ENCODE measurements around the gene PIEZO2.

Gene PIEZO2

DNA sequence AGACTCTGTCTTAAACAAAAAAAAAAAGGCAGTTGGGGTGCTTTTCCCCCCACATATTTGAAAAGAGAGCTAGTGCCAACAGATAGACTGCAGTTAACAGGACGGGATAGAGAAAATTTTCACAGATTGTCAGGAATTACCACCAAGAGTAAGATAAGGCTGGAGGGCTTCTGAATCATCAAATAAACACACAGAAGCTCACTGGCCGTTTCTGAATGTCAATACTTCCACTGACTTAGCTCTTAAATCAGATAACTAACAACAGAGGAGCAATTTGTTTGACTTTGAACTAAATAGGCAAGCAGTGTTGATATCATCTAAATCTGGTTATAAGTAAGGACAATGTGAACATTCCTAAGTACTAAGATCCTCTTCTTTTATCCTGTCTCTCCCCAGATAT, 34.7 kb downstream of the PIEZO2 start (continued):
- no peak for TF ChIP-seq ZNF398 (tag by site-specific recombination; IDR thresholded peaks at IDR 0.05)
- no peak for TF ChIP-seq ZFP69B (tag by site-specific recombination; IDR thresholded peaks at IDR 0.05)
- TF ChIP-seq, protein P1, sequence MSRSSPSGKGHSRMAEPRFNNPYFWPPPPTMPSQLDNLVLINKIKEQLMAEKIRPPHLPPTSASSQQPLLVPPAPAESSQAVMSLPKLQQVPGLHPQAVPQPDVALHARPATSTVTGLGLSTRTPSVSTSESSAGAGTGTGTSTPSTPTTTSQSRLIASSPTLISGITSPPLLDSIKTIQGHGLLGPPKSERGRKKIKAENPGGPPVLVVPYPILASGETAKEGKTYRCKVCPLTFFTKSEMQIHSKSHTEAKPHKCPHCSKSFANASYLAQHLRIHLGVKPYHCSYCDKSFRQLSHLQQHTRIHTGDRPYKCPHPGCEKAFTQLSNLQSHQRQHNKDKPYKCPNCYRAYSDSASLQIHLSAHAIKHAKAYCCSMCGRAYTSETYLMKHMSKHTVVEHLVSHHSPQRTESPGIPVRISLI (tag by site-specific recombination; IDR thresholded peaks at IDR 0.05): no peak
- no peak for TF ChIP-seq ZNF24 (tag by site-specific recombination; IDR thresholded peaks at IDR 0.05)
- no peak for TF ChIP-seq ZNF768 (tag by site-specific recombination; IDR thresholded peaks at IDR 0.05)
- TF ChIP-seq ZNF155 (tag by site-specific recombination; IDR thresholded peaks at IDR 0.05): no peak
- TF ChIP-seq YY1 (tag by site-specific recombination; IDR thresholded peaks at IDR 0.05): no peak
- no peak for TF ChIP-seq SCRT1 (tag by site-specific recombination; IDR thresholded peaks at IDR 0.05; ENCODE audit: borderline replicate concordance)
- no peak for TF ChIP-seq ZNF791 (tag by site-specific recombination; IDR thresholded peaks at IDR 0.05)
- TF ChIP-seq ZNF132 (tag by site-specific recombination; IDR thresholded peaks at IDR 0.05; ENCODE audit: borderline replicate concordance): no peak
- no peak for TF ChIP-seq PBX3 (CRISPR knock-in tag; IDR thresholded peaks at IDR 0.05)
- TF ChIP-seq ZNF558 (tag by site-specific recombination; IDR thresholded peaks at IDR 0.05): no peak

DNA sequence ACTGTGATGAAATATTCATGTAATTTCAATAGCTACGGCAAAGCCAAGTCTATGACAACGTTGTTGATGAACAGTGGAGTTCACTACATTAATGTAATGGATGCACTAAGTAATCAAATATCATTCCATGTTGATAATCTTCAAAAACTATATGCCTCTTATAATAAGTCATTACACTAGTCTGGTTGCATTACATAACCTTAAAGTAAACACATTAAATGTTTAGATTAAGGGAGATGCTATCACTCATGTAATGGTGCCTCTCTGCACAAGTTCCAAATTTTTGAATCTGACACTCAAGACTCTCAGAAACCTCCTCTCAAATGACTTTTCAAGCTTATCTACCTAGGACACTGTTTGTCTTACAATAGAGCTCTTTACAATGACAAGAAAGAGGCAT, 35.4 kb downstream of the PIEZO2 start:
- POLR2A ChIA-PET: no interaction called here
- Histone ChIP-seq H3K36me3 (ENCODE audit: control insufficient read depth in 2 of 2, insufficient read depth in 1 of 2, low read length in 2 of 2) (no peaks in the 10 kb centered on the region), H3K4me3 (ENCODE audit: low read depth, low read length) (no peak overlapping the region), H3K27ac (ENCODE audit: extremely low read depth, low read depth, low read length) (no peak overlapping the region), H3K9me3 (ENCODE audit: control insufficient read depth, insufficient read depth, low read depth, low read length) (no peaks in the 10 kb centered on the region), H3K4me1 (ENCODE audit: control insufficient read depth, insufficient read depth, low read length) (peaks cover 9% of the 10 kb centered on the region)
- CTCF ChIA-PET: interaction anchor here (0.6 to 1.5 kb wide), 3 partner anchors 9 to 197 kb away, joined by 3 to 5 read pairs (median 3); no protein-coding TSS in a partner anchor
- TF ChIP-seq ZNF571 (tag by site-specific recombination; IDR thresholded peaks at IDR 0.05): no peak
- no peak for TF ChIP-seq HOXA7 (CRISPR knock-in tag; IDR thresholded peaks at IDR 0.05; ENCODE audit: borderline replicate concordance)
- TF ChIP-seq ZNF2 (tag by site-specific recombination; IDR thresholded peaks at IDR 0.05): no peak
- TF ChIP-seq ZNF596 (tag by site-specific recombination; IDR thresholded peaks at IDR 0.05): no peak
- no peak for TF ChIP-seq ZNF600 (tag by site-specific recombination; IDR thresholded peaks at IDR 0.05)

- Histone ChIP-seq H3K36me3 (ENCODE audit: control insufficient read depth in 2 of 2, insufficient read depth in 1 of 2, low read length in 2 of 2) (no peaks in the 10 kb centered on the region), H3K4me1 (ENCODE audit: control insufficient read depth, insufficient read depth, low read length) (peaks cover 13% of the 10 kb centered on the region), H3K4me3 (ENCODE audit: low read depth, low read length) (no peak overlapping the region), H3K27ac (ENCODE audit: extremely low read depth, low read depth, low read length) (no peak overlapping the region), H3K9me3 (ENCODE audit: control insufficient read depth, insufficient read depth, low read depth, low read length) (no peaks in the 10 kb centered on the region)
- CTCF ChIA-PET: interaction anchor here (1.1 to 1.5 kb wide), 2 partner anchors 8 to 198 kb away, joined by 3 to 5 read pairs; no protein-coding TSS in a partner anchor
- TF ChIP-seq YY1 (tag by site-specific recombination; IDR thresholded peaks at IDR 0.05) (no peak), ZNF600 (tag by site-specific recombination; IDR thresholded peaks at IDR 0.05) (no peak), ZFP37 (tag by site-specific recombination; IDR thresholded peaks at IDR 0.05) (no peak), GLI2 (tag by site-specific recombination; IDR thresholded peaks at IDR 0.05; ENCODE audit: borderline replicate concordance, low read depth) (no peak), ZNF449 (tag by site-specific recombination; IDR thresholded peaks at IDR 0.05) (no peak), KLF8 (tag by site-specific recombination; IDR thresholded peaks at IDR 0.05) (no peak), KLF10 (tag by site-specific recombination; IDR thresholded peaks at IDR 0.05) (no peak), ZNF155 (tag by site-specific recombination; IDR thresholded peaks at IDR 0.05) (no peak), ZNF18 (tag by site-specific recombination; IDR thresholded peaks at IDR 0.05) (no peak), ZNF146 (tag by site-specific recombination; IDR thresholded peaks at IDR 0.05) (no peak), ZSCAN5A (tag by site-specific recombination; IDR thresholded peaks at IDR 0.05) (no peak)
- POLR2A ChIA-PET: no interaction called here
These were observed 36.3 kb downstream of the PIEZO2 start for GRCh38 chr18:11113046-11113548.
